Measurements from ENCODE around the gene POFUT1.
"Not testable (repeated sequence)": the region's sequence is repeated elsewhere in the genome, so short reads cannot be mapped to it uniquely, and the experiment has no call there.

Gene POFUT1

DNA sequence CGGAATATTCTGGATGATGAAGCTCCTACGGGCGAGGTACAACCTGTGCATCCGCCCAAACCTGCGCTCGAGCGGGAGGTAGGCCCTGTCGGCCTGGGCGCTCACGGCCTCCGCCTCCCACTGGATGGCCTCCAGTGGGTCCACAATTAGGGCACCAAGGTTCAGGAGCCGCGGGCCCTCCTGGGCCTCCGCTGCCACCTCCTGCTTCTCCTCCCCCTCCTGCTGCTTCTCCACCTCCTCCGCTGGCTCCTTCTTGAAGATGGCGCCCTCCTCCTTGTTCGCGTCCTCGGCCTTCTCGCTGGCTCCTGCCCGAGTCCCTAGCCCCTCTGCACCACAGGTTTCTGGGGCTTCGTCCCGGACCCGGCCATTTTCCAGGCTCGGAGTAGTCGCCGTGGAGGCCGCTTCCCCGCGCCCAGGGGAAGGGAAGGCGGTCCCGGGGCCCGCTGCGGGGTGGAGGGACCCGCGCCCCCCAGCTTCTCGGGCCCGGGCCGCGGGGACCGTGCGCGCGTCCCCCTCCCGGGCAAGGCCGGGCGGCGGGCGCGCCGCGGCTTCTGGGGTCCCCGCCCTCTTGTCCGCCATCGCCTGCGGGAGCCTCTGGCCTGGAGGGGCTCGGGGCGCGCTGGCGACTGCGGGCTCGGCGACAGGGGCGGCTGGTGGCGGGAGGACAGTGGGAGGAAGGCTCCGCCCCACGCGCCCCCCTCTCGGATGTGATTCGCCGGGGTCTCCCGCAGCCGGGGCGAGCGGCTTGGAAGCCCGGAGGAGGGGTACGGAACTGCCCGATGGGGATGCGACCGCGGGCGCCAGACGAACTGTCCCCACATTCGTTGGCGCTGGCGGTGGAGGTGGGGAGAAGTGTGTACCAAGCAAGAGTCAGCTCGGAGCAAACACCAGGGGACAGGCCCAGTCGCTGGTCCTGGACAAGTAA, 17.7 kb upstream of the POFUT1 start:
- peak; percentile 29 to 43 for DNase-seq

DNA sequence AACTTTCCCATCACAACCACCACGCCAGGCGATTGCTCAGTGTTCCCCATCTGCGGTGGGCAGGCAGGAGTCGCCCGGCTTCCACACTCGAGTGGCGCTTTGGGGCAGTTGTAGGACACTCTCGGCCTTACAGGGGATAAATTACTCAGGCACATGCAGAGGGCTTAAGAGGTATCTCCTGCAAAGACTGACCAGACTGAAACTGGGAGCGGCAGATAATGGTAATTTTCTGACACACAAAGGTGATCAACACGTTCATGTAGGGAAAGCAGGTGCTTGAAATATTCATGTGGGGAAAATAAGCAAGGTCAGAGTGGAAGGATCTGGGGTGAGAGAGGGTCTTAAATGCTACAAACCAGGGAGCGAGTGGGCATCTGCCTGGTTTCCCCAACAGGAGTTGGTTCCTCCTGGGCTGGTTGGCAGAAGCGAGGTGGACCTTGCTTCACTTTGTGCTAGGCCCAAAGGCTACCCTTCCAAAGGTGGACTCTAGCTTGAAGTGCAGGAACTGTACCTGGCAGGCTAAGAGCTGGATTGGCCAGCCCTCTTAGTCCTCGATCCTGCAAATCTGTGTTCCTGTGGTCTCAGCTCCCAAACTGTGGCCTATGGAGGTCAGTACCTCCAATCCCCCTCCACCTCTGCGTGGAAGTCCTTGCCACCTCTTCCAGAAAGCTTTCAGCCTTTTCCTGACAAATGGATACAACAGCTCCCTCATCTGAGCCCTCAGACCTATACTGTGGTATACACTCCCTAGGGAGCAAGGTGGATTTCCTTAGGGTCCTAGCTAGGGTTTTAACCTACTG, 16.9 kb upstream of the POFUT1 start:
- DNase-seq = no peak

DNA sequence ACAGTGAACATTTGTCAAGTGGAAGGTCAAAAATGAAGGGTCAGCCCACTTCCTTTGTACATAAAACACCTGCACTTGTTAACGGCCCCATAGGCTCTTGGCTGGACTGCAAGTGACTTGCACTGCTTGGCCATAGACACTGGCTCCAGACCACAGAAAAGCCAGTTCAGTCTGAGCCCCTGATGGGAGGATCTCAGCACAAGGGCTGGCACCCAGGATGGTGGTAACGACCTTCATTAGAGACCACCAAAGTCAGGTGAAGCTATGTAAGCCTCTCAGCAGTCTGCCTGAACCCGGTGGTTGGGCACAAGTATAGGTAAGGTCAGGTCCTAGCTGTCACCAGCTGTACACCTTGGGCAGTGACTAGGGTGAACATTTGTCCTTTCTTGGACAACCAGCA, 16.3 kb upstream of the POFUT1 start:
- no peak for DNase-seq

DNA sequence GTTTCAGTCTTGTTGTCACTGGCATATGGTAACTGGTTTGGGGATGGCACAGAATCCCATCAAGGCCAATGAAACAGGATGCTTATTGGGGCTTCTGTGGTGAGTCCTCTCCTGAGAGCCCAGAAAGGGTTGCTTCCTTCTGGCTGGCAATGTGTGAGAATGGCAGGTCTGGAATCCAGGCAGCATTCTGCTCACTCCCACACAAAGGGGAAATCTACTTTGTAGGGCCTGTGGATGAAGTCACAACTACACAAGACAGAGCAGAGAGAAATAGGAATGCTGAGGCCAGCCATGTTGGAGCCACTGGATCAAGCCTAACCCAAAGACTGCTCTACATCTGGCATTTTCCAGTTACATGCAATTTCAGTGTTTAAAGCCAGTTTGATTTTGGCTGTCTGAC, 15.8 kb upstream of the POFUT1 start:
- no peak for DNase-seq

DNA sequence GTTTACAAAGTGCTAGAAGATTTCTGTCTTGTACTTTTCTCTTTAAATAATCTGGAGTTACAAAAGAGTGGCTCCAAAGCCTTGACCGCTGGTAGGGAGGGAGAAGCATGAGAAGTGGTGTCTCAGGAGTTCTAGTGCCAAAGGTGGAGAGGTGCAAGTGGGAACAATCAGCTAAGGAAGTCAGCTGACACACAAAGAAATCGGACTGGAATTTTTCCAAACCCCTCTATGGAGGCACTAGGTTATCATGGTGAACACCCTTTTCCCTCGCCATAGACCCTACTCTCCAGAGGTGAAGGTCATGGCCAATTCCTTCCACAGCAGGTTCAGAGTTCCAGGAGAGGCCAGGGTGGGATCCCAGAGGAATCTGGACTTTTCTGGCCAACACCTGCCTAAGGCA, 15.0 kb upstream of the POFUT1 start:
- no peak for DNase-seq

DNA sequence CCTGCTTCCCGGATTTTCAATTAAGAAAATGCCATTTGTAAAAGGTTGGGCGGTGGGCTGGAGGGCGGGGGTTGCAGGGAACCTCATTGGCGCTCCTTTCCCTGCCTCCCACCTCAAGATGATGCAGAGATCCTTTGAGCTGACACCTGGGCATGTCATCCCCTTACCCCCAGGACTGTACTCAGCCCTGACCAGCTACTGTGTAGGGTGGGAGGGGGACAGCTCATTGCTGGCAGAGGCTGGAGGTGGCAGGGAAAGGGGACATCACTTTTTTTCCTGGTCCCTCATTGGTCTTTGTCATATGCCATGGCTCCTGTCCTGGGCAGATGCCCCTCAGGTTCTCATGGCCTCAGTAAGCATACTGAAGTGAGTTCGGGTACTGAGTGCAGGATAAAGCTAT, 14.3 kb upstream of the POFUT1 start:
- not testable (repeated sequence) for DNase-seq

DNA sequence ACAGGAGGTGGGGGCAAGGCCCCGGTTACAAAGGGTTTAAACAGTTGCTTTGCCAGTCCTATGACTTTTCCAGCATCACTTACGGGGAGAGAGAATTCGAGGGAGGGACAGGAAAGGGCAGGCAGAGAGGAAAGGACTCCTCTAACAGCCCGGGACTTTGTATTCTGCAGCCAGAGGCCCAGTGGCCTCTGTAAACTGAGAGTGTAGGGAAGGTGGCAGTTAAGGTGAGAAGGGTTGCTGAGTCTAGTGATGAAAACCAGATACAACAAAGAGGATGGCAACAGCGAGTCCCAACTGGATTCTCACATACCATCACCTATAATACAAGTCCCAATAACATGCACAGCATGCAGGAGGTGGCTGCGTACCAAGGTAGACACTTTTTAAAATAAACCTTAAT, 13.7 kb upstream of the POFUT1 start:
- no peak for DNase-seq

DNA sequence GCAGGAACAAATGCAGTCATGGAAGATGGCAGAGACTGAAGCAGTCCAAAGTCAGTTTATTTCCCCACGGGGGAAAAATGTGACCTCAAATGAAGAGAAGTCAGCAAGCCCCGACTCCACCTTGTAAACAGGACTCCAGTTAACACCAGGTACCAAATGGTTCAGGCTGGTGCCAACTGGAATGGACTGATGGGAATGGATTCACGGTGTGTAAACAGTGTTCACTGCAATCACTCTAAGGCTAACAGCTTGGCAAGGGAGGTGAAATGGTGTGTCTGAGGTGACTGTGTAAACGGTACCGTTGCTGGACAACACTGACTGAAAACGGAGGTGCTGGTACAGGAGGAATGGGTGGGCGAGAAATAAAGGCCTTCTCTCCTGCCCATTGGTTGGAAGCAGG, 12.1 kb upstream of the POFUT1 start:
- DNase-seq = no peak

DNA sequence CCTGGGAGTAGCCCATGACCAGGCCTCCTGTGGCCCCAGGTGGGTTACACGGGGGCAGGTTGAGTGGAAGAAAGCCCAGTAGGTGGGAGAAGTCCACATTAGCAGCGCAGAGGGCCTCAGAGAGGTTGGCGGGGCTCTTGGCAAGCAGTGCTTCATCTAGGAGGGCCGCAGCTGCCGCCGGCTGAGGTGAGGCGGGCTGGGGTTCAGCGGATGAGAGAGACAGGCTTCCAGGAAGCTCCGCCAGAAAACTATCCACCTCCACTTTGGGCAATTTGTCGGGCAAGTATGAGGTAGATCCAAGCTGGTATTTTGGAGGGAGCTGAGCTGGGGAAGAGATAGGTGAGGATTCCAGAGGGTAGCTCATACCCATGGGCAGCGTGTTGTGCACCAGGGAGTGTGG, 11.1 kb upstream of the POFUT1 start:
- DNase-seq = not testable (repeated sequence)

DNA sequence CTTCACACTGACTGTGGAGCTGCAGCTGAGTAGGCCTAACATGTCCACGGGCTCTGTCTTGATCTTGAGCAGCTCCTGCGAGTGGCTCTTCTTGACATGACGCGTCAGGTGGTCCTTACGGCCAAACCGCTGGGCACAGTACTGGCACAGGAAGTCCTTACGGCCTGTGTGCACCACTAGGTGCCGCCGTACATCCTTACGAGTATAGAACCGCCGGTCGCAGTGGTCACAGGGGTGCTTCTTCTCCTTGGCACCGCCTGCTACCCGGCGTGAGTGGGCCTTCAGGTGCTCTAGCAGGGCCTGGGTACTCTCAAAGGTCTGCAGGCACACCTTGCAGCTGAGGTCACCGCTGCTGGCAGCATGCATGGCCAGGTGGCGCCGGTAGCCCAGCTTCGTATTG, 10.5 kb upstream of the POFUT1 start:
- DNase-seq = not testable (repeated sequence)

DNA sequence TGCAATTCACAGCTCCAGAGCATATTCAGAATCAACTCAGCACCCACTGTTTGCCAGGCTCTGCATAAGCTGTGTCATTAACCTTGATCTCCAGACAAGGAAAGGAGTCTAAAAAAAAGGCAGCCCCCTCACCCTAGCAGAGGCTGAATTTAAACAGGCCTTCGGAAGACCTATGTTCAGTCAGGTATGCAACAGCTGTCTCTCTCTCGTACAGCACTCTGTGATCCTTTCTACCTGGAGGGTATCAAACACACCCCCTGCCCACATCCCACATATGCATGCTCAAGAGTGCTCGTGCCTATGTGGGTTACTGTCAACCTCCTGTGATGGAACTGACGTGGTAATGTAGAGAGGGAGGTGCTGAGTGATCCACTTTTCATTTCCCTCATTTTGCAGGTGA, 8.7 kb upstream of the POFUT1 start:
- no peak for DNase-seq

DNA sequence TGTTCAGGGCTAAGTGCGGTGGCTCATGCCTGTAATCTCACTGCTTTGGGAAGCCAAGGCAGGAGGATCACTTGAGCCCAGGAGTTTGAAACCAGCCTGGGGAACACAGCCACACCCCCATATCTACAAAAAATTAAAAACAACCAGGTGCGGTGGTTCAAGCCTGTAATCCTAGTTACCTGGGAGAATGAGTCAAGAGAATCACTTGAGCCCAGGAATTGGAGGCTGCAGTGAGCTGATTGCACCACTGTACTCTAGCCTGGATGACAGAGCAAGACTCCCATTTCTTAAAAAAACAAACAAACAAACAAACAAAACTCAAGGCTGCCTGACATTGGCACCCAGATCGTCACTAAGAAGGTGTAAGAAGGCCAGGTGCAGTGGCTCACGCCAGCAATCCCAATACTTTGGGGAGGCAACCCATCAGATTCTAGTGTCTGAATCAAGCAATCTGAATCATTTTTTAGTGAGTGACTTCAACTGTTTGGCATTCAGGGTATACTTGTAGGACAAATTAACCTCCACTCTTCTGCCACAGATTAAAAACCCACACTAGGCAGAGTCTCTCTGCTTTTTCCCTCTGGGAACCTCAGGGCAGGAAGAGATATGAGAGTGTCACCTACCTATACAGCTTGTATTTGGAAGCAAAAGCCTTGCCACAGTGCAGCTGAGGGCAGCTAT, 6.2 kb upstream of the POFUT1 start:
- DNase-seq = no peak

DNA sequence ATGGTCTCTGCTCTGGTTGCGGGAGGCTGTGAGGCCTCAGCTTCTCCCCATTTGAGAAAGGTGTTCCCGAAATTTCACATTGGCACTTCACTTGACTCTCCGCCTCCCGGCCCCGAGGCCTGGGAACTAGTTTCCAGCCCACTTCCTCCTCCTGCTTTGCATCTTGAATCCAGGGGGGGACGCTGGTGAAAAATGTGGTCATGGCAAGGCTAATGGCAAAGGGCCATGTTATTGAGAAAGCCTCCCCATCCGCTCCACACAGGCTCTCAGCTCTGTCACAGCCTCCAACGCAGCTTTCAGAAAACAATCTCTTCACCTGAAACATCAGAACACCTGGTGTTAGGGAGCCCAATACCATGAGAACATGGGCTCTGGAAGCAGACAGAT, 5.7 kb upstream of the POFUT1 start:
- no peak for DNase-seq

DNA sequence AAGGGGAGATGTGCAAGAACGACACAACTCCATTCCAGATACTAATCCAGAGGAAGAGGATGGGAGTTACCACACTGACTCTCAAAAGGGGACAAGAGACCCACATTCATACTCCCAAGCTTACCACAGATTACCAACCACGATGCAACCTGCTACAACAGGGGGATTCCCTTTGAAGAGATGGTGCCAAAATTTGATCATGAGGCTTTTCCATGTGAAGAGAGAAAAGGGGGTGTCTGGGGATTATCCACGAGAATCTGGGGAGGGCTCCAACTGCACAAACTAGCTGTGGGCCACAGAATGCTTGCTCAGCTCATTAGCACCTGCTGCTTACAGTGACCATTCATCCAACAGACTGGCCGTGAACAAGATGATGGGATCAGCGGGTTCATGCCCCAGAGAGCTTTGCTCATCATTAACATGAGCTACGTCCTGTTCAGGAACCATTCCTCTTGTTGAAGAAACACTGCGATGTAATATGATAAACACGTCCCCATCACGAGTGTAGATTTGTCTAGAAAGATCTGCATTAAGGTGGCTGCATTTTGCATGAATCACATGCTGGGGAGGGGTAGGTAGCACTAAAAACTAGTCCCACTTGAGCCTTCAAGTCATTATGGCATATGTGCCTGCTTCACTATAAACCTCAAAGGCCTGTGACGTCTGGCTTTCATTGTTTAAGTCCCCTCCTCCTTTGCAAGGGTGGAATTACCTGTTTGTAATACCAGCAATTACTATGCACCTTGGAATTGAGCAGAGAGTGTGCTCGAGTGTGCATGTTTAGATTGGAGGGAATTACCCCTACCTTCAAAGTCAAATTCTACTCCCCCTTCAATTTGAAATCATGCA, 4.1 kb upstream of the POFUT1 start:
- no peak for DNase-seq

DNA sequence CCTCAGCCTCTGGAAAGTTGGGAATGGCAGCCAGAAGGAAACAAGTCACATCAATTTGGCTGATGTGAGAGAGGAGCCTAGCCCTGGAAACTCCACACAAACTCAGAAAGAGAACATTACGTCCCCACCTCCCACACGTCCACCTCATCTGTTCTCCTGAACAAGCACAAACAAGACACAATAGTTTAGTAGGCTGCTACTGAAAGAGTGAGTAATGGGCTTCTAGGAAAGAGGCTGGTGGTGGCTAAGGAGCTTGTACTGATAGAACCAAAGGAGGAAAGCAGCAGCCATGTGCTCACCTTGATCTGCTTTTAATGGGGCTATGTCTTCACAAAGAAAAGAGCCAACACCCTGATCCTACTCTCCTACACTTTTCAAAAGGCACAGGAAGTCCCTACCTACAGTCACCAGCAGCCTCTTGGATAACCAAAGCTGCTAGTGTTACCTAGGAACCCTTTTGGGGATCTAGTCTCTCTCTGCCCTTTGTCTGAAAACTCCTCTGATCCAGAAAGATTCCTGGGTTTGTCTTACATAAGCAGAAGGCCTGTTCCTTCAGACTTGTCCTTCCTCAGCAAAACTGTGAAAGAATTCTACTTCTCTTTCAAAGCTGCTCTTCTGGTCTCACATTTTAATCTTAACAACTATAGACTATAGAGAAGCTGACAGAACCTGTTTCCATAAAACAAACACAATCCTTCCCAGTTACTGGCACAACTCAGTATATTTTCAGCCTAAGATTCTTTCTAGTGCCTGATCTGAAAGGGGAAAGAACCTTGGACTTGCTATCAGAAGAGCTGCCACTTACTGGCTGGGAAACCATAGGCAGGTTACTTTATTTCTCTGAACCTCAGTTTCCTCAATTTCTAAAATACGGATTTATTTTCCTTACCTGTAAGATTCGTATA, 3.2 kb upstream of the POFUT1 start:
- no peak for DNase-seq

DNA sequence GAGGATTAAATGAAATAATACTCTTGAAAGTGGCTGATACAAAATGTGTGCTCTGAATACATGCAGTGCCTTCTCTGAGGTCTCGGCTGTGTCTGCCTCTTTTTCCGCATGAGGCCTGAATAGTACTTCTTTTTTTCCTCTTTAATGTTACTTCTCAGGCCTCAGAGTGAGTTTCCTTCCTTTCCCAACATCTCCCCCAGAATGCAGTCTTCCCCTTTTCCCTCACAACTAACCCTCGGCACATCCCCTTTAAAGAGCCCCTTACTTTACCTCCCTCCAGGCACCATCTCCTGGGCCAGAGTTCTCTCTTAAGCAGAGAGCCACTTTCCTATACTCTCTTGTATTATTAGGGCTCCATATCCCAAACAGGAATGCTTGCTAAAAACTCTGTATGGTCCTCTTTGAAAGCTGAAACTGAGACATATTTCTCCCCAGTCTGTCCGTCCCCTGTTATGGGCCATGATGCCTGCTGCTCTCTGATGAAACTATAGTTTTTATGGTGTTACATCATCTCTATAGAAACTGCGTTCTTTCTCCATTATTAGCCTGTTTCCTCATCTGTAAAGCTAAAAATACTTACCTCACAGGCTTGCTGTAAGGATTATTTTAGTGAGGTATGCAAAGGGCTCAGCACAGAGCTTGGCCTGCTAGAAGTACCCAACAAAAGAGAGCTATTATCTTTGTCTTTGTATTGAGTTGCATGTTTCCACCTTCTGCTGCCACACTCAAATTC, 2.4 kb upstream of the POFUT1 start:
- no peak for DNase-seq

DNA sequence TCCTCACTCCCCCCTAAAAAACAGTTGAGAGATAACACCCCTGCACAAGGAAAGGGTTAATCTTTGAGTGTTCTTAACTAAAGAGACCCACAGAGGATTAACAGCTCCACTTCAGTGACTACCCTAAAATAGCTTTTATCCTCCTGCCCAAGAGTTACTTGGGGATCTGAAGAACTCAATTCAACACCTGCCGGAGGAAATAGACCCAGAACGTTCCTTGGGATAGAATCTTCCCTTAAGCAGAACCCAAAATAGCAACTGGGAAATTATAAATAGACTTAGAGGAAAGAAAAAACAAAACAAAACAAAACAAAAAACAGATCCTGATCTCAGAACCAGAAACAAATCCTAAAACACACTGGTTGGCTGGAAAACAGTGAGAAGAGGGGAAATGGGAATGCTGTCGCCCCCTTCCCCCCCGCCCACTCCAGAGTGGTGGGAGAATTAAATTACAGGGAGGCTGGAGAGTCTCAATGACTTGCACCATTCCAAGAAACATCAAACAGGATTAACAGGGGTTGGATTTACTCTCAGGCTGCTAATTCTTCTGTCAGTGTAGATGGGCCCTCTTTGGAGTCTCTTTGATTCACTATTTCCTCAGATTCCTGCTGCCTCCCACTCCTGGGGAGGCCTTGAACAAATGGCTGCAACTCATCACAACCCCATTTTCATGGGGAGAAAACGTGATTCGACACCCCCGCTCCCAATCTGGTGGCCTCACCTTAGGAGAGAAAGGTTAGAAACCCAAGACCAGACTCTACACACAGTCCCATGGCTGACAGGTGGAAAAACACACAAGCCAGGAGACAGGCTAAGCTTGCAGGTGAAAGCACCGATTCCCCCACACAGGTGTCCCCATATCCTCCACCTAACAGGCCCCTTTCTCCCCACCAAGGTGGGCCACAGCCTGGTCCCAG, 1.6 kb upstream of the POFUT1 start:
- DNase-seq = no peak

DNA sequence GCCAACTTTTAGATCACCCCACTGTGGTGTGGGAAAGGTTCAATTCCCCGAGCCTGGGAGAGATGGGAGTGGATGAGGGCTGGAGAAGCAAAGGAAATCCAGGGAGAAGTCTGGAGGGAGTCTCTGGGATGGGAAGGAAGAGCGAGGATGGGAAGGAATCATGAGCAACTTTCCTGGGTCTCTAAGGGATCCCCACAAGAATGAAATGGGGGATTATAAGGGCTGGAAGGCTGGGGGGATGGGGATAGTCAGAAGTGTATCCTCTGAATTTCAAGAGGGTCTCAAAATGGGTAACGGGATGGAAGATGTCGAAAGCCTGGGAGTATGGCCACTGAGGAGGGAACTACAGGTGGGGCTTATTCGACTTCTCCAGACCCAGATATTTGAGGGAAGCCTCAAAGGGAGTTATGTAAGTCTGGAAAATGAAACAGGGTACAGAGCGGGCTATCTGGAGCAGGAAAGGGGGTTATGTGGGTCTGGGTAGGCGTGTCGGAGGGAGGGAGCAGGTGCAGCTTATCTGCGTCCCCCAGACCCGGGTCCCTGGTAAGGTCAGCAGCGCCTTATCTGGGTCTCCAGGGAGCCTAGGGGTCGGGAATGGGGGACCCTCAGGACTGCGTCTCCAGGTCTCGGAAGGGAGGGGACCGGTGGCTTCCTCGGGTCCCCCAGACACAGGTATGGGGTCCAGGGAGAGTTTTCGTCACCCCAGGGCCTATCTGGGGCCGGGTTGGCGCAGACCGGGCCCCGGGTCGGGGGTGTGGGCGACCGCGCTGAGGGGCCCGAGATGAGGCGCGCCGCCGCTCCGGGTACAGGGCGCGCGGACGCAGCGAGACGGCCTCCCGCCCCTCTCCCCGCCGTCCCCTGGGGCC, 687 bp upstream of the POFUT1 start:
- DNase-seq = peak in 1 of 2 donors; percentile 21
